ENCODE measurements around the gene OPRM1. TPM values are rescaled to one million over a fixed set of nuclear protein-coding genes. Genes with fewer than 3 reads are reported as not detected.

The OPRM1 gene
- total and polyA plus RNA-seq, 2 donors (not counting 1 experiment from before 2014, with no cell fraction given): not detected

GRCh38 chr6:154117485-154117884, 78.4 kb downstream of the OPRM1 start:
- H3K4me2 ChIP-seq (replicated peaks; ENCODE audit: low read depth, low read length, poor library complexity, severe bottlenecking): no peak overlapping the region
- H3K4me1 Mint-ChIP-seq: no peaks in the 10 kb centered on the region
- intact Hi-C loops (cut with micrococcal nuclease): no loop called here
- no peaks in the 10 kb centered on the region for H3K36me3 ChIP-seq (replicated peaks in 1 of 2; ENCODE audit: control extremely low read depth in 1 of 2, control insufficient read depth in 1 of 2, extremely low read depth in 1 of 2, insufficient read depth in 2 of 2, low read length in 1 of 2)
- no peaks in the 10 kb centered on the region for H3K27me3 ChIP-seq (replicated peaks in 1 of 4; ENCODE audit: control extremely low read depth in 1 of 4, control insufficient read depth in 3 of 4, insufficient read depth in 4 of 4, low read length in 3 of 4)
- H3K27ac ChIP-seq (ENCODE audit: low read length in 2 of 2): no peak overlapping the region
- no peaks in the 10 kb centered on the region for H3K79me2 ChIP-seq (ENCODE audit: control insufficient read depth, insufficient read depth, low read length)
- H3K9ac ChIP-seq (ENCODE audit: low read length): no peak overlapping the region
- H3K4me3 ChIP-seq (ENCODE audit: control extremely low read depth in 1 of 5, extremely low read depth in 1 of 5, insufficient read depth in 1 of 5, low read depth in 2 of 5, low read length in 4 of 5): no peak overlapping the region
- no peaks in the 10 kb centered on the region for H3K9me3 ChIP-seq (ENCODE audit: control extremely low read depth in 1 of 3, control insufficient read depth in 2 of 3, insufficient read depth in 1 of 3, low read length in 2 of 3)
- DNase-seq (no peak), ATAC-seq (ENCODE audit: low read depth) (no peak)
- 70% methylated on average over 2 of the region's 4 CpGs for WGBS (ENCODE audit: insufficient coverage)
- no peak overlapping the region for H3K27ac Mint-ChIP-seq
- H3K27me3 Mint-ChIP-seq: no peaks in the 10 kb centered on the region
- H3K9me3 Mint-ChIP-seq (ENCODE audit: insufficient read depth): peaks cover 1% of the 10 kb centered on the region
- no peak overlapping the region for H3K4me3 Mint-ChIP-seq
- H4K20me1 ChIP-seq (ENCODE audit: control insufficient read depth, insufficient read depth, low read length, poor library complexity, severe bottlenecking): no peaks in the 10 kb centered on the region
- H3K4me1 ChIP-seq (ENCODE audit: control insufficient read depth in 2 of 2, insufficient read depth in 2 of 2, low read length in 2 of 2): no peaks in the 10 kb centered on the region
- TF ChIP-seq CTCF (IDR thresholded peaks at IDR 0.05) (no peak), EZH2 (IDR thresholded peaks at IDR 0.05; ENCODE audit: borderline replicate concordance, insufficient read depth, low read depth, low read length, poor library complexity, severe bottlenecking) (no peak)
- POLR2A ChIA-PET: no interaction called here
- CTCF ChIA-PET: no interaction called here
- no peak overlapping the region for H2AFZ ChIP-seq (ENCODE audit: insufficient read depth, low read depth, low read length, poor library complexity, severe bottlenecking)

- DNase-seq (no peak), ATAC-seq (ENCODE audit: low read depth) (no peak)
- no peaks in the 10 kb centered on the region for H3K79me2 ChIP-seq (ENCODE audit: control insufficient read depth, insufficient read depth, low read length)
- no peaks in the 10 kb centered on the region for H3K27me3 ChIP-seq (replicated peaks in 1 of 4; ENCODE audit: control extremely low read depth in 1 of 4, control insufficient read depth in 3 of 4, insufficient read depth in 4 of 4, low read length in 3 of 4)
- H3K27ac ChIP-seq (ENCODE audit: low read length in 2 of 2): no peak overlapping the region
- H3K9me3 ChIP-seq (ENCODE audit: control extremely low read depth in 1 of 3, control insufficient read depth in 2 of 3, insufficient read depth in 1 of 3, low read length in 2 of 3): no peaks in the 10 kb centered on the region
- H3K4me1 ChIP-seq (ENCODE audit: control insufficient read depth in 2 of 2, insufficient read depth in 2 of 2, low read length in 2 of 2): no peaks in the 10 kb centered on the region
- CTCF ChIA-PET: no interaction called here
- H3K36me3 ChIP-seq (replicated peaks in 1 of 2; ENCODE audit: control extremely low read depth in 1 of 2, control insufficient read depth in 1 of 2, extremely low read depth in 1 of 2, insufficient read depth in 2 of 2, low read length in 1 of 2): no peaks in the 10 kb centered on the region
- intact Hi-C loops (cut with micrococcal nuclease): no loop called here
- Mint-ChIP-seq H3K4me1 (no peaks in the 10 kb centered on the region), H3K9me3 (ENCODE audit: insufficient read depth) (peaks cover 5% of the 10 kb centered on the region), H3K27ac (no peak overlapping the region), H3K27me3 (no peaks in the 10 kb centered on the region), H3K4me3 (no peak overlapping the region)
- TF ChIP-seq EZH2 (IDR thresholded peaks at IDR 0.05; ENCODE audit: borderline replicate concordance, insufficient read depth, low read depth, low read length, poor library complexity, severe bottlenecking) (no peak), CTCF (IDR thresholded peaks at IDR 0.05) (no peak)
- no peak overlapping the region for H2AFZ ChIP-seq (ENCODE audit: insufficient read depth, low read depth, low read length, poor library complexity, severe bottlenecking)
- no peak overlapping the region for H3K4me2 ChIP-seq (replicated peaks; ENCODE audit: low read depth, low read length, poor library complexity, severe bottlenecking)
- WGBS (ENCODE audit: insufficient coverage): 83% methylated on average over 2 of the region's 2 CpGs
- POLR2A ChIA-PET: no interaction called here
- H3K4me3 ChIP-seq (ENCODE audit: control extremely low read depth in 1 of 5, extremely low read depth in 1 of 5, insufficient read depth in 1 of 5, low read depth in 2 of 5, low read length in 4 of 5): no peak overlapping the region
- no peak overlapping the region for H3K9ac ChIP-seq (ENCODE audit: low read length)
- H4K20me1 ChIP-seq (ENCODE audit: control insufficient read depth, insufficient read depth, low read length, poor library complexity, severe bottlenecking): no peaks in the 10 kb centered on the region
Observed at GRCh38 chr6:154122195-154122925, 83.3 kb downstream of the OPRM1 start.
